Ovary (tissue), 3 donors: ENCODE data around the gene NELL2.

Experiments
- EP300 ChIP-seq: sonication (generic); formaldehyde crosslinking; IDR thresholded peaks from one replicate; pipeline ENCODE4 v1.6.1; 2017; ENCODE audit warnings: antibody characterized with exemption
- TF ChIP-seq, protein P1 (sequence below), 3 donors: fragments of 450-650 bp in 2 of 3; fragments of 200-600 bp in 1 of 3; IDR thresholded peaks; one replicate each; pipeline versions ENCODE4 v1.5.1 to v1.8.0; 2016 to 2022; ENCODE audit warnings: antibody characterized with exemption in 3 of 3, mild to moderate bottlenecking in 1 of 3
- donor health status: DM: no; HTN: no; CAD: no.

DNA sequence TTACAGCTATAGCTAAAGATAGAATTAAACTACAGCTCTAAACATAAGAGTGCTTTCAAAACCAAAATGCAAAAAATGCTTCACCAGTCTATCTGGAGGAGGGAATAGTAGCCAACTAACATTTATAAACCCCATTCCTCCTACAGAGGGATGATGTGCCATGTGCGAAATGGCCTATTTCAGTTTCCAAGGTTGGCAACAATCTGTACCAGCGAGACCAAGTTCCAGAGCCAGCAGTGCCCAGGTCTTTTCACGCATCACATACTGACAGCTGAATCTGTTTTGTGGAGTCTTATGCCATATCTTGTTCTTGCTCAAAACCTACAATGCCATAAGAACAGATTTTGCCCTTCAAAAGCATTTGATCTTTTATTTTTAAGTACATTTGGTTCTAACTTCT, 24.5 kb downstream of the NELL2 start:
- TF ChIP-seq EP300: no peak
- TF ChIP-seq, protein P1, sequence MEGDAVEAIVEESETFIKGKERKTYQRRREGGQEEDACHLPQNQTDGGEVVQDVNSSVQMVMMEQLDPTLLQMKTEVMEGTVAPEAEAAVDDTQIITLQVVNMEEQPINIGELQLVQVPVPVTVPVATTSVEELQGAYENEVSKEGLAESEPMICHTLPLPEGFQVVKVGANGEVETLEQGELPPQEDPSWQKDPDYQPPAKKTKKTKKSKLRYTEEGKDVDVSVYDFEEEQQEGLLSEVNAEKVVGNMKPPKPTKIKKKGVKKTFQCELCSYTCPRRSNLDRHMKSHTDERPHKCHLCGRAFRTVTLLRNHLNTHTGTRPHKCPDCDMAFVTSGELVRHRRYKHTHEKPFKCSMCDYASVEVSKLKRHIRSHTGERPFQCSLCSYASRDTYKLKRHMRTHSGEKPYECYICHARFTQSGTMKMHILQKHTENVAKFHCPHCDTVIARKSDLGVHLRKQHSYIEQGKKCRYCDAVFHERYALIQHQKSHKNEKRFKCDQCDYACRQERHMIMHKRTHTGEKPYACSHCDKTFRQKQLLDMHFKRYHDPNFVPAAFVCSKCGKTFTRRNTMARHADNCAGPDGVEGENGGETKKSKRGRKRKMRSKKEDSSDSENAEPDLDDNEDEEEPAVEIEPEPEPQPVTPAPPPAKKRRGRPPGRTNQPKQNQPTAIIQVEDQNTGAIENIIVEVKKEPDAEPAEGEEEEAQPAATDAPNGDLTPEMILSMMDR (IDR thresholded peaks at IDR 0.05): no peak
